Fibroblast of upper back skin (primary cell): ENCODE results near the gene CHM.
"Not testable (repeated sequence)": the region's sequence is repeated elsewhere in the genome, so short reads cannot be mapped to it uniquely, and the experiment has no call there.

Experiments
- DNase-seq: peaks from one replicate; pipeline ENCODE4 v3.0.0-alpha.2; 2013

CHM gene

GRCh38 chrX:85994797-85995196 is 52.6 kb downstream of the CHM start:
- DNase-seq, result no peak

- no peak for DNase-seq
Measured at GRCh38 chrX:85994228-85994627, 53.1 kb downstream of the CHM start.

GRCh38 chrX:85993539-85994197 is 53.7 kb downstream of the CHM start:
- peak; percentile 0 for DNase-seq

- peak; percentile 6 for DNase-seq
Measured at GRCh38 chrX:85992811-85993229, 54.5 kb downstream of the CHM start.

- no peak for DNase-seq
Measured at GRCh38 chrX:85988353-85988752, 59.0 kb downstream of the CHM start.

- no peak for DNase-seq
Measured at GRCh38 chrX:85980286-85980685, 67.1 kb downstream of the CHM start.

- no peak for DNase-seq
Measured at GRCh38 chrX:85977218-85977617, 70.1 kb downstream of the CHM start.

- not testable (repeated sequence) for DNase-seq
Measured at GRCh38 chrX:85972351-85972750, 75.0 kb downstream of the CHM start.

GRCh38 chrX:85964744-85965143 is 82.6 kb downstream of the CHM start:
- DNase-seq, result no peak

- peak; percentile 54 for DNase-seq
Measured at GRCh38 chrX:85963736-85964135, 83.6 kb downstream of the CHM start.

- DNase-seq, result no peak
Measured at GRCh38 chrX:85955510-85955909, 91.8 kb downstream of the CHM start.

GRCh38 chrX:85944751-85945150 is 102.6 kb downstream of the CHM start:
- DNase-seq, result not testable (repeated sequence)

GRCh38 chrX:85941275-85941674 is 106.1 kb downstream of the CHM start:
- no peak for DNase-seq

- DNase-seq, result not testable (repeated sequence)
Measured at GRCh38 chrX:85939942-85940341, 107.4 kb downstream of the CHM start.

- not testable (repeated sequence) for DNase-seq
Measured at GRCh38 chrX:85934399-85934798, 113.0 kb downstream of the CHM start.

- DNase-seq, result no peak
Measured at GRCh38 chrX:85930099-85930498, 117.3 kb downstream of the CHM start.

GRCh38 chrX:85928606-85929005 is 118.8 kb downstream of the CHM start:
- no peak for DNase-seq

- no peak for DNase-seq
Measured at GRCh38 chrX:85927740-85928139, 119.6 kb downstream of the CHM start.

- peak; percentile 38 for DNase-seq
Measured at GRCh38 chrX:85922821-85923220, 124.5 kb downstream of the CHM start.

- DNase-seq, result peak; percentile 46
Measured at GRCh38 chrX:85916656-85917280, 130.6 kb downstream of the CHM start.

GRCh38 chrX:85914431-85914830 is 132.9 kb downstream of the CHM start:
- DNase-seq, result no peak

GRCh38 chrX:85907316-85907715 is 140.0 kb downstream of the CHM start:
- no peak for DNase-seq

- no peak for DNase-seq
Measured at GRCh38 chrX:85906399-85906798, 141.0 kb downstream of the CHM start.

- no peak for DNase-seq
Measured at GRCh38 chrX:85905851-85906250, 141.5 kb downstream of the CHM start.
